ENCODE measurements around the gene SEC16A. TPM values are rescaled to one million over a fixed set of nuclear protein-coding genes. Genes with fewer than 3 reads are reported as not detected.

The SEC16A gene
- total RNA-seq, 1 experiment from 2014 or later, result 56.4 TPM

DNA sequence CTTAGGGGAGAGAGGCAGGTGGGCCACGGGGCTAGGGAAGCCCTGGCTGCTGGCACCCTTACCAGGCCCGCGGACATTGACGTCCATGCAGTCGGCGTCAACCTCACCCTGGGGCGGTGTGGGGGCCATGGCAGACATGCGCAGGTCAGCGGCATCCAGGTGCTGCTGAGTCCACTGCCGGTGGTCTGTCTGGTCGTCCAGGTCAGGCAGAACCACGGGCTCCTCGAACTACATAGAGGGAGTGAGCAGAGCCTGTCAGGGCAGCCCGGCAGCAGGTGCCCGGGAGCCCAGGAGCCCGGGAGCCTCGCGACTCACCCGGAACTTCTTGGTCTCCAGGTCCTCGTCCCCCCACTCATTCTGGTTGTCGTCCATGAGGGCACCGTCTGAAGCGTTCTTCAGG lies 18.8 kb upstream of the SEC16A start:
- Histone ChIP-seq H2BK20ac (ENCODE audit: low read depth, low read length, poor library complexity, severe bottlenecking) (no peak overlapping the region), H3K4ac (ENCODE audit: low read depth, low read length) (no peak overlapping the region), H4K8ac (replicated peaks; ENCODE audit: insufficient read length, low read depth, low read length) (no peak overlapping the region), H2AK5ac (ENCODE audit: insufficient read length, low read length) (no peak overlapping the region), H3K4me2 (ENCODE audit: insufficient read depth, insufficient read length, low read length) (no peak overlapping the region), H3K23ac (ENCODE audit: insufficient read length, low read depth, low read length) (no peak overlapping the region), H3K56ac (ENCODE audit: insufficient read length, low read depth, low read length) (no peak overlapping the region), H3K27ac (ENCODE audit: insufficient read length, low read depth, low read length) (no peak overlapping the region), H3K9me3 (ENCODE audit: control insufficient read depth, low read depth, low read length) (no peaks in the 10 kb centered on the region), H3K4me1 (ENCODE audit: insufficient read depth, low read length) (no peaks in the 10 kb centered on the region), H3T11ph (ENCODE audit: low read length) (no peak overlapping the region), H4K91ac (ENCODE audit: insufficient read length, low read depth, low read length) (no peak overlapping the region), H3K79me1 (ENCODE audit: insufficient read depth, low read depth, low read length, poor library complexity, severe bottlenecking) (no peaks in the 10 kb centered on the region), H2BK120ac (ENCODE audit: low read depth, low read length, poor library complexity, severe bottlenecking) (no peak overlapping the region), H3K23me2 (ENCODE audit: insufficient read length, low read depth, low read length, poor library complexity, severe bottlenecking) (no peaks in the 10 kb centered on the region), H3K27me3 (ENCODE audit: insufficient read depth, low read length) (no peaks in the 10 kb centered on the region), H2BK15ac (ENCODE audit: low read depth, low read length) (no peak overlapping the region), H4K5ac (ENCODE audit: insufficient read length, low read depth, low read length) (no peak overlapping the region), H2BK12ac (ENCODE audit: insufficient read length, low read depth, low read length) (no peak overlapping the region), H3K18ac (ENCODE audit: insufficient read length, low read depth, low read length) (no peak overlapping the region), H2BK5ac (ENCODE audit: insufficient read length, low read length) (no peak overlapping the region), H3K14ac (ENCODE audit: insufficient read depth, low read length) (no peak overlapping the region), H4K20me1 (ENCODE audit: control insufficient read depth, insufficient read depth, insufficient read length) (no peaks in the 10 kb centered on the region), H3K79me2 (ENCODE audit: insufficient read depth, low read length) (no peaks in the 10 kb centered on the region), H3K9ac (ENCODE audit: extremely low read depth, insufficient read length, low read length) (no peak overlapping the region), H2AFZ (ENCODE audit: low read length) (no peak overlapping the region)
- H3K9me3 Mint-ChIP-seq, result no peaks in the 10 kb centered on the region
- H3K27me3 Mint-ChIP-seq (ENCODE audit: low read depth), result no peaks in the 10 kb centered on the region
- no CpG with 5 or more reads among the region's 23 CpGs for WGBS (ENCODE audit: extremely low coverage, insufficient read length, low lambda C conversion rate)
- TF ChIP-seq CTCF (conservative IDR thresholded peaks at IDR 0.05), result no peak
- H3K36me3 Mint-ChIP-seq (ENCODE audit: insufficient read depth in 1 of 3, low read depth in 3 of 3), result peaks cover 12 to 64% (median 61%) of the 10 kb centered on the region in 3 experiments; a peak in 6 of 7 replicates
- no peak overlapping the region for H3K27ac Mint-ChIP-seq
- no peak overlapping the region for H3K4me3 Mint-ChIP-seq
- no peaks in the 10 kb centered on the region for H3K4me1 Mint-ChIP-seq
- DNase-seq, result no peak
